GM21447 (cell line): Measurements from ENCODE around the gene SORCS2.

Experiments used
- ATAC-seq: cut with Tn5 transposase; IDR thresholded peaks from one replicate; pipeline ENCODE4 v1.9.1; 2021; ENCODE audit not compliant: unreplicated experiment

The SORCS2 gene

GRCh38 chr4:7745301-7745885 lies 553.1 kb downstream of the SORCS2 start:
- ATAC-seq, result no peak

GRCh38 chr4:7746351-7747061 lies 554.2 kb downstream of the SORCS2 start:
- ATAC-seq, result no peak

- ATAC-seq, result no peak
Measured at GRCh38 chr4:7747062-7747385, 554.7 kb downstream of the SORCS2 start.

- ATAC-seq, result no peak
Measured at GRCh38 chr4:7747566-7747965, 555.2 kb downstream of the SORCS2 start.

- no peak for ATAC-seq
Measured at GRCh38 chr4:7750523-7750922, 558.2 kb downstream of the SORCS2 start.

GRCh38 chr4:7750972-7751371 lies 558.6 kb downstream of the SORCS2 start:
- ATAC-seq, result no peak

GRCh38 chr4:7752649-7753048 lies 560.3 kb downstream of the SORCS2 start:
- no peak for ATAC-seq

GRCh38 chr4:7753271-7753670 lies 560.9 kb downstream of the SORCS2 start:
- ATAC-seq, result no peak

GRCh38 chr4:7753931-7754465 lies 561.7 kb downstream of the SORCS2 start:
- ATAC-seq, result no peak

GRCh38 chr4:7754565-7755262 lies 562.4 kb downstream of the SORCS2 start:
- ATAC-seq, result no peak

- no peak for ATAC-seq
Measured at GRCh38 chr4:7755561-7755960, 563.2 kb downstream of the SORCS2 start.

- ATAC-seq, result no peak
Measured at GRCh38 chr4:7756071-7756470, 563.7 kb downstream of the SORCS2 start.

- ATAC-seq, result no peak
Measured at GRCh38 chr4:7756561-7757355, 564.4 kb downstream of the SORCS2 start.

- ATAC-seq, result no peak
Measured at GRCh38 chr4:7757501-7758471, 565.4 kb downstream of the SORCS2 start.

GRCh38 chr4:7758476-7758875 lies 566.1 kb downstream of the SORCS2 start:
- no peak for ATAC-seq

- no peak for ATAC-seq
Measured at GRCh38 chr4:7759216-7759615, 566.9 kb downstream of the SORCS2 start.

- no peak for ATAC-seq
Measured at GRCh38 chr4:7759635-7760034, 567.3 kb downstream of the SORCS2 start.

GRCh38 chr4:7760228-7760627 lies 567.9 kb downstream of the SORCS2 start:
- ATAC-seq, result no peak

- no peak for ATAC-seq
Measured at GRCh38 chr4:7760706-7761105, 568.4 kb downstream of the SORCS2 start.

- ATAC-seq, result no peak
Measured at GRCh38 chr4:7761312-7761711, 569.0 kb downstream of the SORCS2 start.
